Measurements from ENCODE around the gene C8G.

GRCh38 chr9:136957901-136958300, 12.9 kb downstream of the C8G start:
- TF ChIP-seq, protein P1, sequence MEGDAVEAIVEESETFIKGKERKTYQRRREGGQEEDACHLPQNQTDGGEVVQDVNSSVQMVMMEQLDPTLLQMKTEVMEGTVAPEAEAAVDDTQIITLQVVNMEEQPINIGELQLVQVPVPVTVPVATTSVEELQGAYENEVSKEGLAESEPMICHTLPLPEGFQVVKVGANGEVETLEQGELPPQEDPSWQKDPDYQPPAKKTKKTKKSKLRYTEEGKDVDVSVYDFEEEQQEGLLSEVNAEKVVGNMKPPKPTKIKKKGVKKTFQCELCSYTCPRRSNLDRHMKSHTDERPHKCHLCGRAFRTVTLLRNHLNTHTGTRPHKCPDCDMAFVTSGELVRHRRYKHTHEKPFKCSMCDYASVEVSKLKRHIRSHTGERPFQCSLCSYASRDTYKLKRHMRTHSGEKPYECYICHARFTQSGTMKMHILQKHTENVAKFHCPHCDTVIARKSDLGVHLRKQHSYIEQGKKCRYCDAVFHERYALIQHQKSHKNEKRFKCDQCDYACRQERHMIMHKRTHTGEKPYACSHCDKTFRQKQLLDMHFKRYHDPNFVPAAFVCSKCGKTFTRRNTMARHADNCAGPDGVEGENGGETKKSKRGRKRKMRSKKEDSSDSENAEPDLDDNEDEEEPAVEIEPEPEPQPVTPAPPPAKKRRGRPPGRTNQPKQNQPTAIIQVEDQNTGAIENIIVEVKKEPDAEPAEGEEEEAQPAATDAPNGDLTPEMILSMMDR (IDR thresholded peaks at IDR 0.05; ENCODE audit: insufficient read depth, low read depth, low read length), result no peak
- no peak for TF ChIP-seq EZH2 (IDR thresholded peaks at IDR 0.05; ENCODE audit: insufficient read depth, low read length)
